ENCODE data around the gene FRRS1.
"Not testable (repeated sequence)": the region's sequence is repeated elsewhere in the genome, so short reads cannot be mapped to it uniquely, and the experiment has no call there.

FRRS1 gene

DNA sequence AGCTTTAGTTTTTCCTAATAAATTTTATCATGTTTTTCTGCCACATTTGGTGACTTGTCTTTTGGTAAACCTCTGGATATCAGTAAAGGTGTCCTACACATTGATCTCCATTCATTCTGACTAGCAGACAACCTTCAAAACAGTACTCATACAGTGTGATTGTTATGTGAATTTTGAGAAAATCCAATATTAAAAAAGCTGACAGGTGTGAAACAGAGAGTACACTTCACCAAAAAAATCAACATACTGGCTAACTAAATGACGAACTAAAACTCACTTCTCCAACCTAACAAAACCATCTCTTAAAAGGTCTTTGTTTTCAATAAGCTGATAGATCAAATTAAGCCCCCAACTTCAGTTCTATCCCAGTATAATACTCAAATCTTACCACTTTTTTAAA lies 1.5 kb downstream of the FRRS1 start:
- no peak for DNase-seq

DNA sequence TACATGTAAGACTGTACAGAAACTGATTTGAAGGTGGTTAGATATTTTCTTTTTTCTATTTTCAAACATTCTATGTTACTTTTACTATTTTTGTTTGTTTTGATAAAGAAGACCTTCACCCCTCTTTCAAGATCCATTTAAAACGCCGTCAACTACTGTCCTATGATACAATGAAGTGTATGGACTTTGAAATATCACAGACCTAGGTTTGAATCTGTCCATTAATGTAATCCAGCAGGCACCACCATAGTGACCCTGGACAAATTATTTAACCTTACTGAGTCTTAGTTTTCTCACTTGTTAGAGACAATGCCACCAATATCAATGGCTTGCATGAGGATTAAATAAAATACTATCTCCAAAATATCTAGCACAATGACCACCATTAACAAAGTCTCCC lies 2.0 kb downstream of the FRRS1 start:
- DNase-seq, result no peak

DNA sequence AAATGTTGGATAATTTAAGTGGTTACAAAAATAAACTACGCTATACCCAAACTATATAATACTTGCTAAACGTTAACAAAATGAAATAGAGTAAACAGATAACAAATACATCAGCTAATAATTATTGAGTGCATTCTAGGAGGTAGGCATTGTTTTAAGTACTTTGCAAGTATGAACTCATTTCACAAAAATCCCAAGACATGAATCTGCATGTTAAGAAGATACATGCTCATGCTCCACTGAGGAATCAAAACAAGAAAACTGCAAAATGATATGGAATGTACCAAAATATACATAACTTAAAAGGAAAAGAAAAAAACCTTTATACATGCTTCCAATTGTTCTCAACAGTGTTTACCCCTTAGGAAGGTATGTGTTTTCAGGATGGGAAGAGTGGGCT lies 2.5 kb downstream of the FRRS1 start:
- no peak for DNase-seq

DNA sequence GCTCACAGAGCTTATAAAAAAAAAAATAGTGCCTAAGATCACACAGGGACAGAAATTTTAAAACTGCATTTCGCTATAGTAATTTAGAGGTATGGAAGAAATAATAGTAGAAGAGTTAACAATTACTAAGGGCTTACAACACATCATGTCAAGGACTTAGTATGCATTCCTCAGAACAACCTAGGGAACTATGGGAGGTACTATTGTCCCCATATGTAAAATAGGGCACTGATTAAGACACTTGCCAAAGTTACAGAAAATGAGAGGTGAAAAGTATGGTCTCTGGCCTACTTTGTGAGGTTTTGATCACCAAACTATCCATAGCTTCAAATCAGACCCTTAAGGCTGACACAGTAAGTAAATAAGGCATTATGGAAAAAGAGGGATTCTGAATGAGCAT lies 4.7 kb downstream of the FRRS1 start:
- DNase-seq, result no peak

DNA sequence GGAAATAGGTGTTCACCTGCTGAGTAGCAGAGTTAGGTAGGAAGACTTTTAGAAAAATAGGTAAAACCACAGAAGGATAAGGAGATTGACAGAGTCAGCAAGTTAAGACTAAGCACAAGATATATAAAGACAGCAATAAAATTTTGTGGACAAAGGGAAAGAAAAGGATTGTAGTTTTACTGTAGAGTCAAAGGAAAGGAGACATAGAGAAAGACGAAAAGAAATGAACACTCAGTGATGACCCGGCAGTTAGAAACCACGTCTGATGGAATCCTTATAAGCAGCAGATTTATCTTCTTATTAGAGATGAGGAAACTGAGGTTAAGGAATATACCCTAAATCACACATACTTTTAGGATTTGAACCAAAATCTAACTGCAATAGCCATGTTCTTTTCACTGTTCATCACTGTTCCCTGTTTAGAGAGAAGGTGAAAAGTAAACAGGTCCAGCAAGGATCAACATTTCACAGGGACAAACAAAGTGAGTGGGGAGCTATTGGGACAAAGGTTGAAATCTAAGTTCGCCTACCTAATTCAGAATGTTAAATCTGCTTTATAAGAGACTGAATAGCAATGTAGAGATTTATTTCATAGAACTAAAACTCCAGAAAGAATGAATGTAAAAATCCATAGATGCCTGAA lies 6.8 kb downstream of the FRRS1 start:
- DNase-seq, result no peak

DNA sequence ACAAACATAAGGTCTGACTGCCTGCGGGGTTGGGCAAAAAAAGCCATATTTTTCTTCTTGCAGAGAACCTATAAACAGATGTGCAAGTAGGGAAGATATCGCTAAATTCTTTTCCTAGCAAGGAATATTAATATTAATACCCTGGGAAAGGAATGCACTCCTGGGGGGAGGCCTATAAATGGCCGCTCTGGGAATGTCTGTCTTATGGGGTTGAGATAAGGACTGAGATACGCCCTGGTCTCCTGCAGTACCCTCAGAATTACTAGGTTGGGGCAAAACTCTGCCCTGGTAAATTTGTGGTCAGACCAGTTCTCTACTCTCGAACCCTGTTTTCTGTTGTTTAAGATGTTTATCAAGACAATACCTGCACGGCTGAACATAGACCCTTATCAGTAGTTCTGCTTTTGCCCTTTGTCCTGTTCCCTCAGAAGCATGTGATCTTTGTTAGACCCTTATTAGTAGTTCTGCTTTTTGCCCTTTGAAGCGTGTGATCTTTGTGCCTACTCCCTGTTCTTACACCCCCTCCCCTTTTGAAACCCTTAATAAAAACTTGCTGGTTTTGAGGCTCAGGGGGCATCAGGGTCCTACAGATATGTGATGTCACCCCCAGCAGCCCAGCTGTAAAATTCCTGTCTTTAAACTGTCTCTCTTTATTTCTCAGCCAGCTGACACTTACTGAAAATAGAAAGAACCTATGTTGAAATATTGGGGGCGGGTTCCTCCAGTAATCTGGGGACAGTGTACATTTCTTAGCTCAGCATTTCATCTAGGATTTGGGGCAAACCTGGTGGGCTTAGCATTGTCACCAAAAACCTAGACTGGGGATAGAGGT lies 7.5 kb downstream of the FRRS1 start:
- DNase-seq, result not testable (repeated sequence)

DNA sequence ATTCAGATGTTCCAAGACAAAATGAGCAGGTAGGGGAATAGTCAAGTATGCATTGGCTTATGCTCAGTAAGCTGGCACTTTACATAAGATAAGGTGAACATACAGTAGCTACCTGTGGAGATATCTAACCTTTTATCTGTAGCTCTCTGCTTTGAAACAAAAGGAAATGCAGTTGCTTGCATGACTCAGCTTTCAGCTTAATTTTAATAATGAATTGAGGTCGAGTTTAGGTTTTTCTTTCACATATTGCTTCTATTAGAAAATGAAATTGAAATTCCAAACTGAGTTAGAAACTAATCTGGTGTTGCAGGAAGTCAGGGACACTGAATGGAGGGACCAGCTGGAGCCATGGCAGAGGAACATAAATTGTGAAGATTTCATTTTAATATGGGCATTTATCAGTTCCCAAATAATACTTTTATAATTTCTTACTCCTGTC lies 8.3 kb downstream of the FRRS1 start:
- peak; percentile 22 for DNase-seq

DNA sequence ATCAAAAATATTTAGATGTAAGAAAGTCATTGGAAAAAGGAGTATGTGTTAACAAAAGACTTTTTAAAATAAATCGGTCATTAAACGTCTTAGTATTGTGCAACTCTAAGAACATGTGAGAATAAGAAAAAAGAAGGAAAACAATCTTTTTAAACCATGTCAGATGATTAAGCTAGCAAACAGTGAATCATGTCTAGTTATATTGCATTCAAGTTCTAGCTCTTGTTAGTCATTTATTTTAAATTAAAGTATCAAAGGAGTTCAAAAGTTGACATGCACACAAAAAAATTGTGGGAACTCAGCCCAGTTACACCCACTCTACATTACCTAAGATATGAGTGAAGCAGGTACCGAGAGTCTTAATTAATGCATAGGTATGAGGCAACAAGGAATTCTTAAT lies 9.8 kb downstream of the FRRS1 start:
- DNase-seq, result no peak

DNA sequence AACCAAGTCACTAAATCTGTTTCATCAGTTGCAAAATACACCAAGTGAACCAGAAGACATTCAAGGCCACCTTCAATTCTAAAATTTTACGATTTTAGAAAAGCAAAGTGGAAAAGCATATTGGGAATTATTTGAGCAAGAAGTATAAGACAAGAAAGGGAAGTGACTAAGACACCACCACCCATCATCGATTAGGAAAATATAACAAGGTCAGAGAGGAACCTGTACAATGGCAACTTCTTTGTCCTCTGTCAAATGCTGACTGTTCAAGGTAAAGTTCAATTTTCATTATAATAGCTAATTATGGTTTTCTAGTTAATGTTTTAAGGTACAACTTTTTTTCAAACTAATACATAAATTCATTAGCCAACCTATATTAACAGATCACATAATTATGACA lies 10.8 kb downstream of the FRRS1 start:
- DNase-seq, result no peak

DNA sequence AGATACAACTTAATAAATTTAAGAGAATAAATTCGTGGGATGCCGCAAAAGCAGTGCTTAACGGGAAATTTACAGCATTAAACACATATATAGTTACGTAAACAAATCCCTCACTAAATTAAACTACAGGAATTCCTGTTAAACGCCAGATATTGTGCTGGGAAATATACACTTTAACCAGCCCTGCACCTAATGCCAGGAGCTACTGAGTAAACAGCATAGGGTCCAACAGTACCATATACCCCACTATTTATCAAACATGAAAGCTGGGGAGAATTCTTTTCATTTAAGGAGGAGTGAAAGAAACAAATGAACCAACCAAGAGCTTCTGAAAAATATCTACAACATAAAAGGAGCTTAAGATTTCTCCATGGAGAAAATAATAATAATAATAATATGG lies 11.7 kb downstream of the FRRS1 start:
- DNase-seq, result no peak

DNA sequence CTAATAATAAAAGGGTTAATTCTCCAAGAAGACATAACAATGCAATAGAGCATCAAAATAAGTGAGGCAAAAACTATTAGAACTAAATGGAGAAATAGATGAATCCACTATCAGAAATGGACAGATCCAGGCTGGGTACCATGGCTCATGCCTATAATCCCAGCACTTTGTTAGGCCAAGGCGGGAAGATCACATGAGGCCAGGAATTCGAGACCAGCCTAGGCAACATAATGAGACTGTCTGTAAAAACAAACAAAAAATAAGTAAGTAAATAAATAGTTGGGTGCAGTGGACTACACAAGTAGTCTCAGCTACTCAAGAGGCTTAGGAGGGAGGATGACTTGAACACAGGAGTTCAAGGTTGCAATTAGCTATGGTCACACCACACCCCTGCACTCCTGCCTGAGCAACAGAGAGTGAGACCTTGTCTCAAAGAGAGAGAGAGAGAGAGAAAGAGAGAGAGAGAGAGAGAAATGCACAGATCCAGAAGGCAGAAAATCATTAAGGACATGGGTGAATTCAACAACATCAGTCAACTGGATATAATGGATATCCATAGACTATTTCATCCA lies 12.3 kb downstream of the FRRS1 start:
- DNase-seq, result no peak

DNA sequence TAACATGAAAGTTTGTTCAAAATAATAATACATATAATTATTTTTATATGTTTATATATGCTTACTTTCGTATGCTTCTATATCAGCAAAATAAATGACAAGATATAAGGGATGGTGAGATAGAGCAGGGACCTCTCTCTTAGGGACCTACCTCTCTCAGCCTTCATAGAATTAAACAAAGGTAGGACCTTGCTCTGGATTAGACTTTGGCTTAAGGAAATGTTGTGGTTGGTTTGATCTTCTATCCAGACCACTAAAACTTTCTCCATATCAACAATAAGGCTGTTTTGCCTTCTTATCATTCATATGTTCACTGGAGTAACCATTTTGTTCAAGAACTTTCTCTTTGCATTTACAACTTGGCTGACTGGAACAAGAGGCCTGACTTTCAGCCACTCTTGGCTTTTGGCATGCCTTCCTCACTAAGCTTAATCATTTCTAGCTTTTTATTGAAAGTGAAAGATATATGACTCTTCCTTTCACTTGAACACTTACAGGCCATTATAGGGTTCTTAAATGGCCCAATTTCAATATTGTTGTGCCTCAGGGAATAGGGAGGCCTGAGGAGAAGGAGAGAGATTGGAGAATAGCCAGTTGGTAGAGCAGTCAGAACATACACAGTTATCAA lies 14.4 kb downstream of the FRRS1 start:
- peak; percentile 66 for DNase-seq

DNA sequence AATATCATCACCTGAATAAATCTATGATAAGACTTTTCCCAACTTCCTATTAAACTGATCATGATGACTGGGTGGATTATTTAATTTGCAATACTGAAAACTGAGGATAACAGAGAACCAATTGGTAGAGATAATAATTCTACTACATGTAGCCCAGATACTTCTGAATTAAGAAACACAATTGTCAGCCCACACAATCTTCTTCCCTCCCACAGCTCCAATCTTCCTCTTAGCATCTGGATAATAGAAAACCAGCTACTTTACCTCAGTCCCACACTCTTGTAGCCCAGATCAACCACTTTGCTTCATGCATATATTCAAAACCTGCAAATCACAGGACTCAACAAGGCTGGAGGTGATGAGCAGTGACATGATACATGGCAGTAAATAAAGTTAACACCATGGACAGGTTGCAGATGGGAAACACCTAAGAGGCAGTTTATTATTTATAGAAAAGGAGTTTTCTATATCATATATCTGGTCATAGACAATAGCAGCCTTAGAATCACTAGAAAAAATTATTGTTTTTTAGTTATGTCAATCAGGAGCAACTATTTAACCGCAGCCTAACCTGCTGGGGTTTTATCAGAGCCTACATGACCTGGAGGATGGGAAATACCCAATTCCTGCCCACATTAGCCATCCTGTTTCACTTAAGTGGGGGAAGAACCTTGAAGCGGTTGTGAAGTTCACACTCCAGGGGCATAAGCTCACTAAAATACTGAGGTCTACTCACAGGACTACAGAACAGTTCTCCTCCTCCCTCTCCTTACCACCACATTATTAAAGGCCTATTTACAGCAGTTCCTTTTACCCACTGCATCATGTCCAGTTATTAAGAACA lies 16.7 kb downstream of the FRRS1 start:
- peak; percentile 38 for DNase-seq

DNA sequence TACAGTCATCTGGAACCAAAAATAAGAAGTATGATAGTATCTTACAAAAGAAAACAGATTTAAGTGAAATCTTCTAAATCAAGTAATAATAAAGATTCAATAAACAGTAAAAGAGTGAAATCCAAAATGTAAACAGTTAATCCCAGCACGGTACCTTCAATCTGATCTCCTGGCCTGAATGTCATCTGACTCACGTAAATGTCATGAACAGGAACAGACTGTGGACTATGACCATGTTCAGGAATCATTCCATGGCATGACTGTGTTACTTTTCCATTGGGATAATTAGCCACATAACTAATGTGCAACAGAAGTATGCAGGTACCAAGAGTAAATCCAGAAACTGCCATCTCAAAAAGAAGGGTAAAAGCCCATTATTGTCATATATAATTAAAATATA lies 18.0 kb downstream of the FRRS1 start:
- no peak for DNase-seq

DNA sequence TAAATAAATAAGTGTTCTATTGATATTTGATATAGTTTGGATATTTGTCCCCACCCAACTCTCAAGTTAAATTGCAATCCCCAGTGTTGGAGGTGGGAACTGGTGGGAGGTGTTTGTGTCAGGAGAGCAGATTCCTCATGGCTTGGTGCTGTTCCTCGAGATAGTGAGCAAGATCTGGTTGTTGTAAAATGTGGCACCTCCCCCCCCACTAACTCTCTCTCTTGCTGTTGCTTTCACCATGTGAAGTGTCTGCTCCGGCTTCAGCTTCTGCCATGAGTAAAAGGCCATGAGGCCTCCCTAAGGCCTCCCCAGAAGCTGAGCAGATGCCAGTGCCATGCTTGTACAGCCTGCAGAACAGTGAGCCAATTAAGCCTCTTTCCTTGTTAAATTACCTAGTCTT lies 20.8 kb downstream of the FRRS1 start:
- no peak for DNase-seq

DNA sequence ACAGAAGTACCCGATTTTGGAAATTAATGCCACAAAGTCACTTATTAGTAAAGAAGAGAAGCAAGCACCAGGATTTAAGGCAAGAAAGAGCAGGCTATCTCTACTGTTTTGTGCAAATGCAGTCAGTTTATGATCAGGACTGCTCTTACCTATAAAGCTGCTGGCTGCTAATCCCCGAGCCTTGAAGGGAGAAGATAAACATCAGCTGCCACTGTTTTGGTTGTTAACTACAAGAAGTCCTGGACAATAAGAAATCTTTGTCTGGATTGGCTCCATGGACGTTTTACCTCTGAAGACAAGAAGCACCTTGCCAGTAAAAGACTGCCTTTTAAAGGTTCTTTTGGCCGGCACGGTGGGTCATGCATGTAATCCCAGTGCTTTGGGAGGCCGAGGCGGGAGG lies 21.4 kb downstream of the FRRS1 start:
- DNase-seq, result no peak

DNA sequence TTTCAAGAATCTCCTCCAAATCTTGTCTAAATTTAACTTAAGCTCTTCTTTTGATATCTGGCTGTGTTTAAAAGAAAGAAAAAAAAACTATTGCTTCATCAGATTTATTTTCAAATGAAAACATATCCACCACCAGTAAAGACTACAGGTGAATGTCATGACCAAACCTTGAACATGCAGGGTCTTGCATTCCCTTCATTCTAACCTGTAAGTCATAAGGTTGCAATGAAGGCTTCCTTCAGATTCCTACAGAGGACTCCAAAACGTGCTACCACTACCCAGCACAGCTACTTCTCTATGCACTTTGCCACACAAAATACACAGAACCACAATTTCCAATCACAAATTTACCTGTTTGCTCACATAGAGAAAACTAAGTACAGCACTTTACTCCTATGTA lies 26.3 kb downstream of the FRRS1 start:
- DNase-seq, result no peak

DNA sequence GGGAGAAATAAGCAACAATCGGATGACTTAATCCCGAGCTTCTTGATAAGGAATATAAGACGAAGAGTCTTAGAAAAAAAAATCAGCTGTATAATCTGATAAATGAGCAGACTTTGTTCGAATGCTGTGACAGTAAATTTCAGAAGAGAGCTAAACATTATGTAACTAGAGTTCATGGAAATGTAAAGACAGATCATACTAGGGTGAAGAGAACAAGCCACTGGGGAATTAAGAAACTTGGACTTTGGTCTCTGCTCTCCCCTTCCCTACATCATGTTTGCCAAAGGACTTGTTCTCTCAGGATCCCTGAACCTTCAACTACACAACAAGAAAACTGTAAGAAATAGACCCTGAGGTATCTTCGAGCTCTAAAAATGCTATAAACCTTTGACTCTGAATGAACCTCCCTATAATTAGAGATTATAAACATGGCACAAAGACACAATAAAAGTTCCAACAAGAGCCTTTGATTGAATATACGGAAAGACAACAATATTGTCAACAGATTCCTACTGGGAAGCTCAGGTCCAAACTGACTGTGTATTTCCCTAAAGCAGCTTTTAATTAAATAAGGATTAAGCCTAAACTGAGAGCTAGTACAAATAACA lies 27.5 kb downstream of the FRRS1 start:
- no peak for DNase-seq

DNA sequence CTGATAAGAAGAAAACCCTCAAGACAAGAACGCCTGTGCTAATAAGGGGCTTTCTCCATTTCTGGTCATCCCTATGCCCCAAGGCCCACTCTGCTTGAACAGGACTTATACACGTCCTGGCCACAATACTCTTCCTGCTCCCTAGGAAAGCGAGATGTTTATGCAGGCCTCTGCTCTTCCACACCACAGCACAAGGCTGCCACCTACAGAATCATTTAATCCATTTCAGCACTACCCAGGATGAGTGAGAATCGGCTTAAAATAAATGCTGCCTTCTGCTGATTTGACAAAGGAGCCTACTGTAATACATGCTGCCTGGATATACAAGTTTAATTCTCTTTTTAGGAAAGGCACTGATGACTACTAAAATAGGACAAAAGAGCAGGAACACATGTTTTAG lies 29.4 kb downstream of the FRRS1 start:
- peak; percentile 26 for DNase-seq

DNA sequence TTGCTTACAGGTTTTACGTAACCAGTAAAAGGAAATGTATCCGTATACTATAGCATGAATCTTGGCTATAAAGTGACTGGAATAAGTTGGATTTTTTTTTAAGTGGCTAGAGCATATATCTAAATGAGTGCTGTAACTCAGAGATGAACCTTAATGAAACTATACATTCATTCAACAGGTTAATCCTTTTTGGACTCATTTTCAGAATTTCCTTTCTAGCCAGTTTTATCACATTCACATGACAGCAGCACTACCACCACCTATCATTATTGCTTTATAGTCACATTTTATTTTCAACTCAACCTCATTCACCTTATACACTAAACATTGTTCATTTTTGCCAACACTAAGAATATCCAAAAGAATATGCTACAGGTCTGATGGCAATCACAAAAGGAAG lies 30.6 kb downstream of the FRRS1 start:
- no peak for DNase-seq

DNA sequence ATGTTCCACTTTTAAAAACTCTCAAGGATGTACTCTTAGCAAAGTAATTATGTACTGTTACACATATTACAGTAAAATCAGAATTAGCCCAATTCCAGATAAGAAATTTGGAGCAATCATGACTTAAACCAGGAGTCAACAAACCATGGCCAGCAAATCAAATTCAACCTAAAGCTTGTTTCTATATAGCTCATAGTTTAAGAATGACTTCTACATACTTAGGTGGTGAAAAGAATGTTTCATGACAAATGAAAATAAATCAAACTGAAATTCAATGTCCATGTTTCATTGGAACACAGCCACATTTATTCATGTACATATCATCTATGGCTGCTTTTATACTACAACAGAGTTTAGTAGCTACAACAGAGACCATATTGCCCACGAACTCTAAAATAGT lies 35.1 kb downstream of the FRRS1 start:
- peak; percentile 61 for DNase-seq

DNA sequence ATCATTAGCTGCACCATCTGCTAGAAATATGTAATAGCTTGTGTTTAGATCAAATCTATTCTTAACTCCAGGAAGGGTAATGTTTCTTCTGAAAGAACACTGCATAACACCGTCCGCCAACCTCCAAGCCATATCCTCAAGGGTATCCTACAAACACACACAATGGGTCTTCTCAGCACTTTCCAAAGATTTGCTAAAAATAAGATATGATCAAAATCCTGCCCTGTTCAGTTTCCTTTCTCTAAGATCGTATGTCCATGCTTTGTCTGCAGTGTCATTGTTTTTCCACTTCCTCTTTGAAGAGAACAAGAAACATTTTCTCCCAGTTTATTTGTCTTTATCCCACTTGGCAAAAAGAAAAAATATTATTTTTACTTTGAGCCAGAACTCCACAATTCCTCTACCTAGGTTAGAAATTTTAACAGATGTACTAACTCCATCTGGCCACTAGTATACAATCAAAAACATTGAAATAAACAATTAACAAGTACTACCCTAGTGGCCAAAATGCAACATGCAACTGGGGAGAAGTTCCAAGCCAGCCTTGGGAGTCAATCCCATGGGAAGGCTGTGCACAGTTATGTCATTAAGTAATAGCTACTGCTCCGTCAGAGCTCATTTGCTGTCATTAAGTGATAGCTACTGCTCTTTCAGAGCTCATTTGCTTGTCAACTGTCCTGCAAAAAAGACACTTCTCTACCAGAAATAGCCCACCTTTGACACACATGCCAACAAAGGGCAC lies 37.8 kb downstream of the FRRS1 start:
- DNase-seq, result no peak
